Measurements from ENCODE around the gene CRNKL1.

DNA sequence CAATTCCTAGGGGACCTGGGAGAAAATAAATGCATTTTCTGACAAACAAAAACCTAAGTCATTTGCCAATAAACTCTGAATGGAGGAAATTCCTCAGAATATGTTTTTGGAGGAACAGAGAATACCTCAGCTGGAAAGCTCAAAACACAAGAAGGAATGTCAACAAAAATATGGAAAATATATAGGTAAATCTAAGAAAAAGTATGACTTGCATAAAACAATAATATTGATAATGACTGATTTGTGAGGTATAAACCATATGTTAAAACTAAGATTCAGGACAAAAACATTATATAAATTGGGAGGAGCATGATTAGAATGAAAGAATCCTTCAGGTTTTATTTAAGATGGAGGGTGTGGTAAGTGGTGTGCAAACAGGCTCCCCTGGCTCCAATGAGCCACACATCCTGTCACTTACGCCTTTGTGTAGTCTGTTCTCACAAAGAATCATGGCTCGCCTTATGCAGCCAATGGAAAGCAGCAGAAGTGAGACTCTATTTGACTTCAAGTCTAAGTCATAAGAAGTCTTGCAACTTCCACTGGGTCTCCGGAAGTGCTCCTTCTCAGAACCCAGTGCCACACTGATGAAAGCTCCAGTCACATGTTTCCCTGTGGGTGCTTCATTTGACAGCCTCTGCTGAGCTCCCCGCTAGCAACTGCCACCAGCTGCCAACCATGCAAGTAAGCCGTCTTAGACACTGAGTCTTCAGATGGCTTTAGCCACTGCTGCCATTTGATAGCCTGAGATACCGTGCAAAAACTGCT, 8.2 kb upstream of the CRNKL1 start:
- TF ChIP-seq, protein P1, sequence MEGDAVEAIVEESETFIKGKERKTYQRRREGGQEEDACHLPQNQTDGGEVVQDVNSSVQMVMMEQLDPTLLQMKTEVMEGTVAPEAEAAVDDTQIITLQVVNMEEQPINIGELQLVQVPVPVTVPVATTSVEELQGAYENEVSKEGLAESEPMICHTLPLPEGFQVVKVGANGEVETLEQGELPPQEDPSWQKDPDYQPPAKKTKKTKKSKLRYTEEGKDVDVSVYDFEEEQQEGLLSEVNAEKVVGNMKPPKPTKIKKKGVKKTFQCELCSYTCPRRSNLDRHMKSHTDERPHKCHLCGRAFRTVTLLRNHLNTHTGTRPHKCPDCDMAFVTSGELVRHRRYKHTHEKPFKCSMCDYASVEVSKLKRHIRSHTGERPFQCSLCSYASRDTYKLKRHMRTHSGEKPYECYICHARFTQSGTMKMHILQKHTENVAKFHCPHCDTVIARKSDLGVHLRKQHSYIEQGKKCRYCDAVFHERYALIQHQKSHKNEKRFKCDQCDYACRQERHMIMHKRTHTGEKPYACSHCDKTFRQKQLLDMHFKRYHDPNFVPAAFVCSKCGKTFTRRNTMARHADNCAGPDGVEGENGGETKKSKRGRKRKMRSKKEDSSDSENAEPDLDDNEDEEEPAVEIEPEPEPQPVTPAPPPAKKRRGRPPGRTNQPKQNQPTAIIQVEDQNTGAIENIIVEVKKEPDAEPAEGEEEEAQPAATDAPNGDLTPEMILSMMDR (IDR thresholded peaks at IDR 0.05), result no peak
- TF ChIP-seq POLR2A (IDR thresholded peaks at IDR 0.05), result no peak
